NCI-H2196 treated with DMSO at 0.1 percent for 48 hours (cell line): Measurements from ENCODE around the gene LORICRIN.

ENCODE experiments used
- DNase-seq: peaks from one replicate; lab custom pipeline; 2025; ENCODE audit not compliant: unreplicated experiment; lab: John Stamatoyannopoulos, UW

The LORICRIN gene

GRCh38 chr1:153293851-153294250 is 34.4 kb downstream of the LORICRIN start:
- DNase-seq = no peak

DNA sequence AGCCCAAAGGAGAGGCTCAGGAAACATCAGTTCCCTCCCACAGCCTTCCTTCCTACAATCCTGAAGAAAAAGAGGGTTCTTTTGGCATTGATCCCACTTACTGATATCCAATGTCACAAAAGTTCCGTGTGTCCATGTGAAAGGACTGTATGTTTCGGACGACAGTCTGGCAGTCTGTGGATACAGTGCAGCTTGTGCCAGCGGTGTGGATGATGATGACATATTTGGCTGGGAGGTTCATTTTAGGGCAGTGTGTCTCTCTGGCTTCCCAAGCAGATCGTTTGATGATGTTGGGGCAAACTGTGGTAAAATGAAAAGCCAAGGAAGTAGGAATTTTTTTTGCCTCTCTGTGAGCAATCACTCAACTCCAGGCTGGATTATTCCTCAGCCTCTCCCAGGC is 42.8 kb downstream of the LORICRIN start:
- no peak for DNase-seq

DNA sequence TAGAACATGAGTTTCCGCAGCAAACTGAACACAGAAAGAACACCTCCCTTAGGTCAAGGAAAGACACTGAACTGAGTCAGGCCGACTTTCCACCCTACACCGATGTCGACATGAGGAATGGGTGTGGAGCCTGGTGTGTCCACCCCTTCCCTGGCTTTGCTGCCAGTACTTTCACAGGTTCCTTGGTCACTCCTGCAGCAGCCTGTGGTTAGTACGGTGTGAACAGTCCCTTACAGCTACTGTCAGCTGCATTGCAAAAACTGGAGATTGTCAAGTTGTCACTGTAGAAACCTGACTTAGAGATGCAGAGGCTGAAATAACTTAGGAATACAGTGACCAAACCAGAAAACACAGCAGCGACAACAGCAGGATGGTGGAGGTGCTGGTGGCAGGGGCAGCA is 46.2 kb downstream of the LORICRIN start:
- no peak for DNase-seq

DNA sequence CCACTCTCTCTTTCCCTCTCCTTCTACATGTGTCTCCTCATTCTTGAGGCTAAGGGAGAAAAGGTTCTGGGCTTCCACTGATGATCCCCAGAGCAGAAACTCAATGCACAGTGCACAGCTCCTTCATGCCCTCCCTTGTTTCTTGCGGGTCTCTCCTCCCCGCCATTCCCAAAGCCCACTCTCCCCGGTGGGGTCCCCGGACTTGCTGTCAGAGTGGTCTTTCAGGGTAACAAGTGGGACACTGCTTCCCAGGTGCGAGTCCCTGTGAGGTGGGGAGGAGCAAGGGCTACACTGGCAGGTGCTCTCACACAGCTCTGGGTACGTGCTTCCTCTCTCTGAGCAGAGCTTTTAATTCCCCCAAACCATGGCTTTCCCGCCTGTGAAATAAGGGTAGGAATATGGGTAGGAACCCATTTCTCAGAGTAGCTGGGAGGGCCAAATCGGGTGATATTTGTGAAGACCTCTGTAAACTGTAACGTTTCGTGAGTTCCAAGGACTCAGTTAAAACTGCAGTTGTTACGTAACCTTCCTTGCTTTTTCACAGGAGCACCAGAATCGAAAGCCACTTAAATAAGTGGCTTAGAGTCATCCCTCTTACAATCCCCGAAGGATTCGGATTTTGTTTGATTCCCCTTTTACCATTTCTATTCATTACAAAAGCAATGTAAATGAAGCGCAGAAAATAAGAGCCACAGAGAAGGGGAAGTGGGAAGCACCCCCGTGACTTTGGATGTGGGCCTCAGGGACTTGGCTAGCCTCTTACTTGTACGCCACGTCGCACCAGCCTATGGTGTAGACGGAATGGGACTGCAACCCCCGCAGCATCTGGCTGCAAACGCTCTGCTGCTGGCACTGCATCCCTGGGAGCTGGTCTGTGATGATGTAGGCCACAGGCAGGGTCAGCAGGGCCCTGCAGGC is 47.1 kb downstream of the LORICRIN start:
- no peak for DNase-seq

DNA sequence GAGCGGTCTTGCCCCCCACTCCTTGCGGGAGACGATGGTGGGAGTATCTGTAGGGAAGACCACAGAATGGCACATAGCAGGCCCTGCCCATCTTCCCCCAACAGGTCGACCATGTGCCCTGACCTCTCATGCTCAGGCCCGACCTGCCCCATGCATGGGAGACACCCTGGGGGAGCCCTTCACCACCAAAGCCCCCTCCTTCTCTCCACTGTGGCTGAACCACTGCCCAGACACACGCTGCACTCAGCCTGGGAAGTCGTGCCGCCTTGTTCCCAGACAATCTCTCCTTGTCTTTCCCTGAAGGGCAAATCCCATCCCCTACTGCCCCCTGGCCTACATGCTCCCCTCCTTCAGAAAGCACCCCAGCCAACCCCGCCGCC is 47.7 kb downstream of the LORICRIN start:
- DNase-seq = no peak

- no peak for DNase-seq
Measured at GRCh38 chr1:153308540-153308939, 49.1 kb downstream of the LORICRIN start.

DNA sequence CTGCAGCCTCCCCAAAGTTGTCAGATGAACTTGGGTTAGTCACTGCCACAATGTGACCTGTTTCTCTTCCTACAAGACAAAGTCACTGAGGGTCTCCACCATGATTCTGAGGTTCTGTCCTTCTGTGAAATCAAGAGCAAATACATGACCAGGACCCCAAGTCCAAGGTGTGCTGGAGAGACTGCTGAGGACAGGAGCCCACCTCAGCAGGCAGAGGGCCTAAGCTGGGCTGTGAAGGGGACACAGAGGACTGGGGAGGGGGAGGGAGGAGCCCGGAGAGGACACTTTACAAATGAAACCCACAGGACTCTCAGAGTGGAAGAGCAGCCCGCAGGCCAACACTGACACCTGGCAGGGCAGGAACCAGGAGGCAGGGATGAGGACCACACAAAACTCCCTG is 50.0 kb downstream of the LORICRIN start:
- DNase-seq = no peak

- DNase-seq = no peak
Measured at GRCh38 chr1:153310526-153310925, 51.0 kb downstream of the LORICRIN start.
